Smooth muscle cell (in vitro differentiated cells): ENCODE measurements around the gene KLK12. TPM values are rescaled to one million over a fixed set of nuclear protein-coding genes. Genes with fewer than 3 reads are reported as not detected.

Experiments used
- DNase-seq: peaks from one replicate; lab custom pipeline; 2025; ENCODE audit not compliant: unreplicated experiment; lab: John Stamatoyannopoulos, UW
- H2AFZ ChIP-seq: fragments of 200-600 bp; sonication (generic); 2 replicates; pipeline ENCODE4 v1.6.0; 2016; ENCODE audit warnings: antibody characterized with exemption, low read depth, mild to moderate bottlenecking
- H3F3A ChIP-seq: fragments of 200-600 bp; sonication (generic); 2 replicates; pipeline ENCODE4 v1.6.0; 2017; ENCODE audit warnings: antibody characterized with exemption, low read depth
- H3K27ac ChIP-seq: fragments of 200-600 bp; sonication (generic); 2 replicates; pipeline ENCODE4 v1.5.1; 2016; ENCODE audit warnings: low read depth, mild to moderate bottlenecking
- H3K27me3 ChIP-seq: fragments of 200-600 bp; sonication (generic); 2 replicates; pipeline ENCODE4 v1.6.1; 2016; ENCODE audit warnings: low read depth, mild to moderate bottlenecking
- H3K36me3 ChIP-seq: fragments of 200-600 bp; sonication (generic); 2 replicates; pipeline ENCODE4 v1.5.1; 2016; ENCODE audit warnings: low read depth
- H3K4me1 ChIP-seq: fragments of 200-600 bp; sonication (generic); 2 replicates; pipeline ENCODE4 v1.5.1; 2016; ENCODE audit warnings: low read depth
- H3K4me2 ChIP-seq: fragments of 200-600 bp; sonication (generic); 2 replicates; pipeline ENCODE4 v1.6.0; 2016; ENCODE audit warnings: mild to moderate bottlenecking
- H3K4me3 ChIP-seq: fragments of 200-600 bp; sonication (generic); 2 replicates; pipeline ENCODE4 v1.5.1; 2016; ENCODE audit warnings: mild to moderate bottlenecking
- H3K79me2 ChIP-seq: fragments of 200-600 bp; sonication (generic); 2 replicates; pipeline ENCODE4 v1.6.0; 2016; ENCODE audit warnings: low read depth, mild to moderate bottlenecking
- H3K9ac ChIP-seq: fragments of 200-600 bp; sonication (generic); 2 replicates; pipeline ENCODE4 v1.6.0; 2016; ENCODE audit warnings: low read depth
- H3K9me3 ChIP-seq: fragments of 200-600 bp; sonication (generic); replicated peaks from 2 replicates; pipeline ENCODE4 v1.5.1; 2016; ENCODE audit warnings: low read depth
- H4K20me1 ChIP-seq: fragments of 200-600 bp; sonication (generic); 2 replicates; pipeline ENCODE4 v1.6.0; 2016; ENCODE audit warnings: low read depth
- WGBS: methylation state at CpG from one replicate; pipeline ENCODE4 v1.1.7; 2016; ENCODE audit warnings: low lambda C conversion rate; 5-methylcytosine and 5-hydroxymethylcytosine counted together
- polyA plus RNA-seq: library from polyadenylated mRNA; unstranded; fragments of >200 nt; fragmentation: Nextera tagmentation; extraction: Ambion mirVana; gene quantifications from 2 replicates; pipeline ENCODE4 v1.2.1, GENCODE V29; 2016
- total RNA-seq: library from RNA; depleted of rRNA; stranded (reverse); fragments of >200 nt; gene quantifications from 2 replicates; pipeline ENCODE4 v1.2.3, GENCODE V29; 2014
- TF ChIP-seq, protein P1 (sequence below): fragments of 200-600 bp; sonication (generic); IDR thresholded peaks from 2 replicates; pipeline ENCODE4 v1.5.1; 2017; ENCODE audit warnings: borderline replicate concordance, mild to moderate bottlenecking, antibody characterized with exemption; ENCODE audit not compliant: insufficient read depth, poor library complexity, severe bottlenecking

Gene KLK12
- total and polyA plus RNA-seq, 2 experiments from 2014 or later, result 1.7 to 1.9 TPM

DNA sequence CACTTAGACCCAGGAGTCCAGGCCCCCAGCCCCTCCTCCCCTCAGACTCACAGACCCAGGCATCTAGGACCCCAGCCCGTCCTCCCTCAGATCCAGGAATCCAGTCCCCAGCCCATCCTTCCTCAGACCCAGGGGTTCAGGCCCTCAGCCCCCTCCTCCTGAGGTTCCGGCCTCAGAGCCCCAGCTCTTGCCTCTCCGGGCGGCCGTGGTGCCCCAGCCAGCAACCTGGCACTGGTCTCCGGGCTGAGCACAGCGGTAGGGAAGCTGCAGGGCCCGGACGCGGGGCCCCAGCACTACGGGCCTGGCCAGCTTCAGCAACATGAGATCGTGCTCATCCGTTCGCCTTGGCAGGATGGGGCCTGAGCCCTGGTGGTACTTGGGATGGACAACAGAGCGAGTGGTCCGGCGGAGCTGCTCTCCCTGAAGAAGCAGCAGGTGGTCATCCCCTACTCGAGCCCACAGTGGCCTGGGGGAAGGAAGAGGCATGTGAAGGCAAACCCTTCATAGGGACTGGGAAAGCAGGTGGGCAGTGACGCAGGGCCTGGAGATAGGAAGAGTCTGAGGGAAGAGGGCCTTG, 19.0 kb downstream of the KLK12 start:
- Histone ChIP-seq H3K4me3 (no peak overlapping the region), H3K79me2 (no peaks in the 10 kb centered on the region), H3K9me3 (no peaks in the 10 kb centered on the region), H4K20me1 (no peaks in the 10 kb centered on the region), H3K27ac (no peak overlapping the region), H3K4me1 (peaks cover 11% of the 10 kb centered on the region), H3K4me2 (no peak overlapping the region), H2AFZ (no peak overlapping the region), H3K27me3 (peaks cover 60% of the 10 kb centered on the region), H3K9ac (no peak overlapping the region), H3F3A (no peaks in the 10 kb centered on the region), H3K36me3 (no peaks in the 10 kb centered on the region)
- no peak for DNase-seq
- TF ChIP-seq, protein P1, sequence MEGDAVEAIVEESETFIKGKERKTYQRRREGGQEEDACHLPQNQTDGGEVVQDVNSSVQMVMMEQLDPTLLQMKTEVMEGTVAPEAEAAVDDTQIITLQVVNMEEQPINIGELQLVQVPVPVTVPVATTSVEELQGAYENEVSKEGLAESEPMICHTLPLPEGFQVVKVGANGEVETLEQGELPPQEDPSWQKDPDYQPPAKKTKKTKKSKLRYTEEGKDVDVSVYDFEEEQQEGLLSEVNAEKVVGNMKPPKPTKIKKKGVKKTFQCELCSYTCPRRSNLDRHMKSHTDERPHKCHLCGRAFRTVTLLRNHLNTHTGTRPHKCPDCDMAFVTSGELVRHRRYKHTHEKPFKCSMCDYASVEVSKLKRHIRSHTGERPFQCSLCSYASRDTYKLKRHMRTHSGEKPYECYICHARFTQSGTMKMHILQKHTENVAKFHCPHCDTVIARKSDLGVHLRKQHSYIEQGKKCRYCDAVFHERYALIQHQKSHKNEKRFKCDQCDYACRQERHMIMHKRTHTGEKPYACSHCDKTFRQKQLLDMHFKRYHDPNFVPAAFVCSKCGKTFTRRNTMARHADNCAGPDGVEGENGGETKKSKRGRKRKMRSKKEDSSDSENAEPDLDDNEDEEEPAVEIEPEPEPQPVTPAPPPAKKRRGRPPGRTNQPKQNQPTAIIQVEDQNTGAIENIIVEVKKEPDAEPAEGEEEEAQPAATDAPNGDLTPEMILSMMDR, result no peak
- WGBS, result 90% methylated on average over 19 of the region's 19 CpGs

DNA sequence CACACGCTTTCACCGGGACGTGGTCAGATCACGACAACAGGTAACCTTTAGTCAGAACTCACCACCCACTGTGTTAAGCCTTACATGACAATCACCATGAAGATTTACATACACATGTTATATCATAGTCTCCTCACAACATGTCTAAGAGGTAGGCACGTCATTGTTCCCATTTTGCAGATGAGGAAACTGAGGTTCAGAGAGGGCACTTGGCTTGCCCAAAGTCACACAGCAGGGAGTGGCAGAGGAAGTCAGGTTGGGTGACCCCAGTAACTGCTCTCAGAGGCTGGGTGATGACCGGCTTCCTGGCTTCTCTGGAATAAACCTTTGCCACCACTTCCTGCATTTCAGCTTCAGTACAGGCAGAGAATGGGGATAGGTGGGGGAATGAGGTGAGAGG, 20.6 kb downstream of the KLK12 start:
- Histone ChIP-seq H3K9ac (no peak overlapping the region), H3K79me2 (no peaks in the 10 kb centered on the region), H3K36me3 (no peaks in the 10 kb centered on the region), H3F3A (no peaks in the 10 kb centered on the region), H2AFZ (no peak overlapping the region), H3K27me3 (peaks cover 54% of the 10 kb centered on the region), H3K9me3 (no peaks in the 10 kb centered on the region), H3K27ac (no peak overlapping the region), H3K4me3 (no peak overlapping the region), H3K4me2 (no peak overlapping the region), H4K20me1 (no peaks in the 10 kb centered on the region), H3K4me1 (peaks cover 10% of the 10 kb centered on the region)
- WGBS, result 83% methylated on average over 6 of the region's 6 CpGs
- TF ChIP-seq, protein P1, result no peak
- no peak for DNase-seq

DNA sequence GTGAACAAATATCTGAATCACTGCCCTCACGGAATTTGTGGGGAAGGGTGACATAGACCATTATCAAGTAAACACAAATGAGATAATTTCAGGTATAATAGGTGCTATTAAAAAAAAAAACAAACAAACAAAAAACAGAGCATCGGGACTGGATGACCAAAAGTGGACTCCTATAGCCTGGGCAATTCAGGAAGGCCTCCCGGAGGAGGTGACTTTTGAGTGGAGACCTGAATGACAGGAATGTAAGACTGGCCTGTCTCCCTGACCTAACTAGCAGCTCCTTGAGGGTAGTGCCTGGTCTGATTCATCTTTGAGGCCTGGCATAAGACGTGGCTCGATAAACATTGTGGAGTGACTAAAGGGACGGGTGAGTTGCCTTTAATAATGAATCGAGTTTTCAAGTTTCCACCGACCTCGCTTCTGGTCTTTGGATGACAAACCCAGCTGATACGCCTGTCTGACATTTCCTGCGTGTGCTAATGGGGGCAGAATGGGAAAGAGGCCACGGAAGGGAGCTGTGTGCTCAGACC, 22.1 kb downstream of the KLK12 start:
- no peak overlapping the region for H3K4me3 ChIP-seq
- H3K4me1 ChIP-seq, result peaks cover 4% of the 10 kb centered on the region
- H3K9ac ChIP-seq, result no peak overlapping the region
- no peaks in the 10 kb centered on the region for H4K20me1 ChIP-seq
- no peaks in the 10 kb centered on the region for H3K79me2 ChIP-seq
- no peak overlapping the region for H2AFZ ChIP-seq
- H3K4me2 ChIP-seq, result no peak overlapping the region
- peaks cover 39% of the 10 kb centered on the region for H3K27me3 ChIP-seq
- TF ChIP-seq, protein P1, result no peak
- no peak overlapping the region for H3K27ac ChIP-seq
- no peak for DNase-seq
- no peaks in the 10 kb centered on the region for H3K36me3 ChIP-seq
- H3K9me3 ChIP-seq, result no peaks in the 10 kb centered on the region
- H3F3A ChIP-seq, result no peaks in the 10 kb centered on the region
- 80% methylated on average over 12 of the region's 12 CpGs for WGBS
